Middle frontal gyrus (tissue), 1 donor: ENCODE measurements around the gene IMMP2L.
"Not testable (repeated sequence)": the region's sequence is repeated elsewhere in the genome, so short reads cannot be mapped to it uniquely, and the experiment has no call there.

Source experiments
- DNase-seq: peaks from one replicate; pipeline ENCODE4 v3.0.0-alpha.2; 2015; ENCODE audit warnings: low spot score; ENCODE audit errors: extremely low spot score

The IMMP2L gene

DNA sequence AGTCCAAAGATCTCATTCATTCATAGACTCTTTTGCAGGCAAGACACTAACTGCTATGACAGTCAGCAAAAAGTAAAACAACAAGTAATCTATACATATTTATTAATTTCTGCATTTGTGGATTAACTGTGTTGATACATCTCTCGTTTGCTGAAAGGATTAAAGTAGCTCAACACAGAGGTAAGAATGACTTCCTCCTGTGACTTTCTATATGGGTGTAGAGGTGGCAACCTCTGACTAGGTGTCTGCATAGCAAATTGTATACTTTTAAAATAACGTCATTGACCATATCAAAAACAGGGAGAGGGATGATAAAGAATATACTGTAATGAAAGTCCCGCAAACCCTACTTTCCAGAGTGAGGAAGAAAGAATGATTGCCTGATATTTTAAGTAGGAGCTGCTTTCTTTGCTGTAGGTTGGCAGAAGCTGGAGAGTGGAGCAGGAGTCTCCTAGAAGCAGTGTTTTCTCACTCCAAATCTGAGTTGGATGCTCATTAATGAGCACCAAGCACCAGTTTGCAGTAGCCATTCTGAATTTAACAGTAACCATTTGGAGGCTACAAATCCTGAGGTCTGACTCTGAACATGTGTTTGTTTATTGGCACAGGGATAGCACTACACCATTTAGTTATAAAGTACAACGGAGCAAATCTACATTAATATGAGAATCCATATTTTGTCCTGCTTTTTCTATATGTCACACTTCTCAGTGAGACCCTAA is 480.6 kb downstream of the IMMP2L start:
- no peak for DNase-seq

DNA sequence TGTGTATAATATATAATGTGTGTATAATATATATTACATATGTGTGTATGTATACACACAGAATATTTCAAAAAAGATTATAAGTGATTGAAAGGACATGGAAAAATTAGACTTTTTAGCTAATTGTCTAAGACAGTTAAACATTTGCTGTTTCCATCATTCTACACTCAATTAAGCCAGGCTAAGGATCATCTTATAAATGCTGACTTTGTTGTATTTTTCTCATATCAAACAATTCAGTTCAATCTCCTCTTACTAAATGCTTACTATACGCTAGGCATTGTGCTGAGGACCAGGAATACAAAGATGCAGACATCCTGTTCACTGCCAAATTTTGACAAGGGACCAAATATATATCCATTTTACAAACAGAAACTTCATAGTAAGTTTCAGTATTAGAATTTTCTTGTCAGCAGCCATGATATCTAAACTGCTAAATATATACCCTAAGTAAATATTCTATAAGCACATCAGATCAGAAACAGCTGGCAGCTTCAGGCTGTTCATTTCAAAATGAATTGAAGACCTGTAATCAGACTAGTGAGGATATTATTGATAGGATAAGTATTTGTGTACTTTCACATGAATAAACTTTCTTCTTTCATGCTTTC is 481.7 kb downstream of the IMMP2L start:
- DNase-seq, result no peak

DNA sequence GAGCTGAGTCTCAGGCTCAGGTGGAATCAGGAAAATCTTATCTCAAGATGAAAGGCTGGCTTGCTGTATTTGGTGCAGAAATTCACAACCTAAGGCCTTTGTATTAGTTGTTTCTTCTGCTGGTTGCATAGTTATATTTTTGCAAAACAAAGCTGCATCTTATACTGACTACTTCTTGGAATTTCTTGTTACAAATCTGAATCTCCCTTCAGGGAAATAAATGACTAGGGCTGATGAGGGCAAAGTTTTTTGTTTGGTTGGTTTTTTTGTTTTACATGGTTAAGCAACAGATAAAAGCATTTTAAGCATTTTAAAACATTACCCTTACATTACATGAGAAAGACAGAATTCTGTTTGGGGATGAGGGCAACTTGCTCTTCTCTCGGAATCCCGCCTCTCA is 485.3 kb downstream of the IMMP2L start:
- no peak for DNase-seq

DNA sequence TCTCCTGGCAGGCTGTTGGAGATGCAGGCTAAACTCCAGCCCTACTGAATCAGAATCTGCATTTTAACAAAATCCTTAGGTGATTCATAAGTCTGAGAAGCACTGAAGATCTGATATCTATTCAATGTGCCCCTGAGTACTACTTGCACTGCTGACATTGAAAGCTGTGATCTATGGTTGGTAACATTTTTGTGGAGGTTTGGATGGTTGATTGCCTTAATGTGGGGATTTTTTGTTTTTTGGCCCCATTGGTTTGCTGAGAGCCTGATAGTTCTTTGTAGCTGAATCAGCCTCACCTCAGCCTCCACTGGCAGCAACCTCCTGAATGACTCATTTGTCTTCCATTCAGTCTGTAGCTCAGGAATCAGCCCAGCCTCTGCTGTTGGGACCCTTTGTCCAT is 486.1 kb downstream of the IMMP2L start:
- DNase-seq, result no peak

DNA sequence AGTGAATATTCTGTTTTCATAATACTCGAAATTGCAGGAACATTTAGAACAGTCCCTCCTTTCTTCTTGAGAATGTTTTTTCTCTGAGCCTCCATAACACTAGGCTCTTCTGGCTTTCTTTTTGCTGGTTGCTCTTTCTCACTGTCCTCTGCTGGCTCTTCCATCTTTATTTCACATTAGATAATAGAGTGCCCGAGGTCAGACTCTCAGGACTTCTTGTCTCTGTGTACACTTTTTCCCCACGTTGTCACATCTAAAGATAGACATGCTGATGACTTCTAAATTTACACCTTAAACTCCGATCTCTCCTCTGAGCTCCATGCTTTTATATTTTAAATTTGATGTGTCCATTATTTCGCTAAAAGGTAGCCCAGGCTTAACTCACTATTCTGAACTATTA is 486.8 kb downstream of the IMMP2L start:
- DNase-seq, result no peak

DNA sequence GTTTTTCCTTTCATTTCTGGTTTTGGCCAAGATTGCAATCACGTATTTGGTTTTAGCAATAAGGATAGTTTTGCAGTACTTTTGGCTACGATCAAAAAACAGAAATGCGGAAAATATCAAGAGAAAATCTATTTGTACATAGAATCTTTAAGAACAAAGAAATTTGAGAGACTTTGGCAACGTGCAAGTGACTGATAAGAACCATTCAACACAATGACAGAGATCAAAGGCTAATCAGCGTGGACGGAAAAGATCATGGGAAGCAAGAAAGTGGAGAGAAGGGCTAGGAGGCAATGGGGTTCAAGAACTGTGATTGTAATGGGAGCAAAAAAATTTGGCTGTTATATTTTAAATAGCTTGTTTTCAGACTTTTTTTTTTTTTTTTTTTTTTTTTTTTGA is 487.5 kb downstream of the IMMP2L start:
- DNase-seq, result no peak

DNA sequence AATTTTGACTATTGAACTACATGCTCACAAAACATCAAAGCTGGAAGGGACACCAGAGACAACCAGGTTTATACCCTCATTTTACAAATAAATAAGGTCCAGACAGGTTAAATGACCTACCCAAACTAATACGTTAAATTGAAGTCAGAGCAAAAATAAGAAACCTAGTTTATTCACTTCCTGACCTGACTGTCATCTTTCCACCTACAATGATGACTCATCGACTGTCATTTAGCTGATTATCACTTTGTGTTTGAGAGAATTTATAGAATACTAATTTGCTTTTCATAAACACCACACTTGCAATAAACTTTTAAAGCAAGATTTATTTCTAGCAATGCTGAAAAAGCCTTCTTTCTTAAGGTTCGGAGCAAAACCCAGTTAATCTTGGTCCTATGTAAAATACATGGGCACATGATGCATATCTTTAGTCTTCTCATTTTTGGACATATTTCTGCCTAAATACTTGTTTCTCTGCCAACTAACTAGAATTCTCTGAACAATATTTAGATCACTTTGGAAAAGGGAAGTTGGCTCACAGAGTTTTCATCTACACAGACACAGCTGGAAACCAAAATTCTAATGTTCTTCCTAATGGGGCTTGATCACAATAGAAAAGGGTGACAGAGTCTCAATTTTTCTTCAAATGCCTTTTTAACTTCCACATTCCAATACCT is 488.1 kb downstream of the IMMP2L start:
- DNase-seq, result no peak

DNA sequence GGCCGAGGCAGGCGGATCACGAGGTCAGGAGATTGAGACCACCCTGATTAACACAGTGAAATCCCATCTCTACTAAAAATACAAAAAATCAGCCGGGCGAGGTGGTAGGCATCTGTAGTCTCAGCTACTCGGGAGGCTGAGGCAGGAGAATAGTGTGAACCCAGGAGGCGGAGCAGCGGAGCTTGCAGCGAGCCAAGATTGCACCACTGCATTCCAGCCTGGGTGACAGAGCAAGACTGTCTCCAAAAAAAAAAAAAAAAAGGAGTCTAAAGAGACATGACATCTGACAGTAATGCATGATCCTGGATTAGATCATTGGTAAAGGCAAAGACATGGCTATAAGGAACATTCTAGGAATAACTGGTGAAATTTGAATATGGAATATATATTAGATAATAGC is 489.6 kb downstream of the IMMP2L start:
- DNase-seq, result not testable (repeated sequence)

DNA sequence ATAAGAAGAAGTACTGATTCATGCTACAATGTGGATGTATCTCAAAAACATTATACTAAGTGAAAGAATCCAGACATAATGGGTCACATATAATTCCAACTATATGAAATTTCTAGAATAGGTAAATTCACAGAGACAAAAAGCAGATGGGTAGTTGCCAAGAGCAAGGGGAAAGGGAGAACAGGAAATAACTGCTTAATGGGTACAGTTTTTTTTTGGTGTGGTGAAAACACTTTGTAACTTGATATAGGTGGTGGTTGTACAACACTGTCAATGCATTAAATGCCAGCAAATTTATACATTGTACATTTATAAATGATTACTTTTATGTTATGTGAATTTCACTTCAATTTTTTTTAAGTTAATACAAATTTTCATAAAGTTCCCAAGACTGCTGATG is 490.7 kb downstream of the IMMP2L start:
- no peak for DNase-seq

DNA sequence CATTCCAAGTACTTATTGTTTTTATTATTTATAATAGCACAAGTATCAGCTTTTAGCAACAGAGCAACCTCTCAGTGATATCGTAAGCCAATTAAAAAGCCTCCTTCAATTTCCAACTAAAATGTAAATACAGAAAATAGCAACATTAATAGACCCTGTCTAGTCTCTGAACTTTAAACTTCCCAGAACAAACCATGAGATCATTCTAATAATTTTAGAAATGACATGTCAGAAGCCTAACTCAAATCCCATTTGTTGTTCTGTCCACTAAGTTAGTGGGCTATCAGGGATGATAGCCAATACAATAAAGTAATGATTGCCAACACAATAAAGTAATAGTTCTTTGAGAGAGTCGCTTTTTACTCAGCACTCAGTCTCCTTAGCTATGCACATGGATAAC is 493.7 kb downstream of the IMMP2L start:
- no peak for DNase-seq

DNA sequence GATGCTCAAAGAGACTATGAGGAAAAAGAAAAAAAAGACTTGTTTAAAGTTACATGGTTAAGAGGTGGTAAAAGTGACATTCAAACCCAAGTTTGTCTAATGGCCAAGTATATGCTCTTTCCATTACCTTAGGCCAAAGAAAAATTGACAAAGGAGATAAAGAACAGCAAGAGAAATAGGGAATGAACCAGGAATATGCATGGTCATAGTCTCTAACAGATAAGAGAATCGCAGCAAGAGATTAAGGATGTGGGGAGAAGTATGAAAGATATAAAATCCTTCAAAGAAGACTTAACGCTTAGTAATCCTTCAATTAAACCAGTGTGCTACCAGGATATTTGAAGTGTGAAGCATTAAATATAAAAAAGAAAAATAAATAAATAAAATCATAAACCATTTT is 494.6 kb downstream of the IMMP2L start:
- no peak for DNase-seq

DNA sequence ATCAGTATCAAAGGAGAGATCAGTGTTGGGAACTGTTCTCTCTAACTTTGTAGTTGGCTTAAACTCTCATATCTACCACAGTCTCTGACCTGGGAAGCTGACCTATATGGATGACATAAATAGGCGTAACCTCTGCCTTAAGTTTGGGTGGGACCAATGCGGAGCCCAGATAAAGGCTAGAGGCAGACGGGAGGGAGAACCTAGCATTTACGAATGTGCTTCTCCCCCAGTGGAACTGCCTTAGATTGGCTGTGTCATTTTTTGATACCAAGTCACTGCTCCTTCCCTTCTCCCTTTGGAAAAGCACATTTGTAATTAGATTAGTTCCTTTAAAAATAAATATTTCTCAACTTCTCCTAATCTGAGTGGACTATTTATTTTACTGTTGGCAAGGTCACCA is 495.0 kb downstream of the IMMP2L start:
- DNase-seq, result no peak

DNA sequence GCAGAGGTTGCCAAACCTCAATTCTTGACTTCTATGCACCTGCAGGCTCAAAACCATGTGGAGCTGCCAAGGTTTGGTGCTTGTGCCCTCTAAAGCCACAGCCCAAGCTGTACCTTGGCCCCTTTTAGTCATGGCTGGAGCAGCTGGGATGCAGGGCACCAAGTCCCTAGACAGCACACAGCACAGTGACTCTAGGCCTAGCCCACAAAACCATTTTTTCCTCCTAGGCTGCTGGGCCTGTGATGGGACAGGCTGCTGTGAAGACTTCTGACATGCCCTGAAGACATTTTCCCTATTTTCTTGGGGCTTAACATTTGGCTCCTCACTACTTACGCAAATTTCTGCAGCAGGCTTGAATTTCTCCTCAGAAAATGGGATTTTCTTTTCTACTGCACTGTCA is 499.1 kb downstream of the IMMP2L start:
- no peak for DNase-seq

DNA sequence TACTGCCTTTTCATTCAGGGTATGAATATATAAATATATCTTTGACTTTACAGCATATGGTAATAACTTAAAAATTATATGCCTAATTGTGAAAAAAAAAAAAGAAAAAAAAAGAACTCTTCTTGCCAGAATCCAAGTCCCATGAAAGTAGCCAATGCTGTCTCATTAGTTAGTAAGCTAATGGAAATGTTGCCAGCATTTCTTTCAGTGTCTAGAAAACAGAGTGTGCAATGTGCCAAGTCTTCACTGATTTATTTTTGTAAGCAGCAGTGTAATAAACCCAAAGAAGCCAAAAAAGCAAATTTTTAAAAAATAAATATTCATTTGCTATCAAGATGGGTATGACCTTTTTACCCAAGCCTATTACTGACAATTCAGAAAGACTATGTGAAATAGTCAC is 502.5 kb downstream of the IMMP2L start:
- no peak for DNase-seq

DNA sequence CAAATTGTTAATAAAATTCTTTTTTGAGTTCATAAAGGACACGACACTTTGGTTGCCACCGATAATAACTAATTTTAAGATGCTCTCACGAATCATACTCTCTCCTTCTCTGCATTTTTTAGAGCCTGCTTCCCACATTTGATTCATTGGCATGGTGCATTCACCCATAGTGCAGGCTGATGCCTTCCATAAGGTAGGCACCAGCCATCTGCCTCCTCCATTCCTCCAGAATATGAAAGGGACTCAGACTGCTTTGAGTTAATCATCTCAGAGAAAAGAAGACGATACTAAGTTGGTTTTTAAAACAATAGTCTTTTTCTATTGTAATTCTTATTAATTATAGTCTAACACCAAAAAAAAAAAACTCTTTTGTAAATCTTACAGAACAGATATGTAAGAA is 505.2 kb downstream of the IMMP2L start:
- DNase-seq, result no peak

DNA sequence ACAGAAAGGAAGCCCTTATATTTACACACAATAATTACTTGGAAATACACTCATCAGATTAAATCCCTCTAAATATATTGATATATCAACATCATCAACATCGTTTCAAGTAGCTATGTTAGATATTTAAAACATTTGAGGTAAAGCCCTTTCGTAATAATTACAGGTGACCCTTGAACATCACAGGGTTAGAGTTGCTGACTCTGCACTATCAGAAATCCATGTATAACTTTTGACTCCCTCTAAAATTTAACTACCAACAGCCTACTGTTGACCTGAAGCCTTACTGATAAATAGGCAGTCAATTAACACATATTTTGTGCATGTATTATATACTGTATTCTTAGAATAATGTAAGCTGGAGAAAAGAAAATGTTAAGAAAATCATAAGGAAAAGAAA is 505.9 kb downstream of the IMMP2L start:
- DNase-seq, result no peak

DNA sequence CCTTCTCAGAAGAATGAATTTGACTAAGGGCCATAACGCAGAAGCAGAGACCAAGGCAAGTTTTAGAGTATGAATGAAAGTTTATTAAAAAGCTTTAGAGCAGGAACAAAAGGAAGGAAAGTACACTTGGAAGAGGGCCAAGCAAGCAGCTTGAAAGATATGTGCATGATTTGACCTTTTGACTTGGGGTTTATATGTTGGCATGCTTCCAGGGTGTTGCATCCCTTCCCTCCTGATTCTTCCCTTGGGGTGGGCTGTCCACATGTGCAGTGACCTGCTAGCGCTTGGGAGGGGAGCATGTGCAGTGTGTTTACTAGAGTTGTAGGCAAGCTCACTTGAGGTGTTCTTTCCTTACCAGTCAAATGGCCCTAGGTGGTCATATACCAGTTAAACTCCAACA is 509.3 kb downstream of the IMMP2L start:
- DNase-seq, result no peak

DNA sequence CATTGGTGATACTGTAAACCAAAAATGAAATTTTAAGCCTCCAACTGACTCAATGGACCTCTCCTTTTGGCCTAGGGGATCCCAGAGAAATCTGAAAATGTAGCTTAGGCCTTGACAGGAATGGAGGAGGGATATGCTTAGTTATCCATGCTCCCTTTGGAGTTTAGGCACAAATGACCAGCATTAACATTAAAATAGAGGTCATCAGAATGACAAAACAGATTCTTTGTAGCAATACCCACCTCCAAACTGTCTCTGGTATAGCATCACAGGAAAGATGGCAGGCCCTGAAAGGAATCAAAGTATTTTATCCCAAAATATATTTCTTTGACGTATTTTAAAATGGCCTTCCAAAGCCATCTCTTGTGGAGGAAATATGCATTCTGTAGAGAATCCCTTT is 510.5 kb downstream of the IMMP2L start:
- DNase-seq, result no peak

DNA sequence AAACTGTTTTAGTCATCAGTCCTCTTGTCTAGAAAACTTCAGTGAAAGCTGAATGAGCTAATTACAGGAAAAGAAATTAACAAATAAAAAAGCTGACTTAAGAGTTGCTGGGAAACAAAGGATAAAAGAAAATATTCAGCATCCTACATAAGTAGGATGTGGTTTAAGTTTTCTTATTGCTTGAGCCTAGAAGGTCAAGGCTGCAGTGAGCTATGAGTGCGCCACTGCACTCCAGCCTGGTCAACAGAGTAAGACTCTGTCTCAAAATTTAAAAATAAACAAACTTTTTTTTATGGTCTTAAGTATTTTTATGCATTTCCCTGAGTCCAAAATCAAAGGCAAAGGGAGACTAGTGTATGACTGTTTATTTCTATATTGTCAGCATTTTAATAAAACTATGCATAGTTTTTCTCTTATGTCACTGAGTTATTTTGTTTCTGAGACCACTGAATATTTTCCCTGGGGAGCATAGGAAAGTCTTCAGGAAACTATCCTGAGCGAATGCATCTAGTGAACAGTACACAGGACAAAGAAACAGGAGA is 511.3 kb downstream of the IMMP2L start:
- DNase-seq, result no peak

DNA sequence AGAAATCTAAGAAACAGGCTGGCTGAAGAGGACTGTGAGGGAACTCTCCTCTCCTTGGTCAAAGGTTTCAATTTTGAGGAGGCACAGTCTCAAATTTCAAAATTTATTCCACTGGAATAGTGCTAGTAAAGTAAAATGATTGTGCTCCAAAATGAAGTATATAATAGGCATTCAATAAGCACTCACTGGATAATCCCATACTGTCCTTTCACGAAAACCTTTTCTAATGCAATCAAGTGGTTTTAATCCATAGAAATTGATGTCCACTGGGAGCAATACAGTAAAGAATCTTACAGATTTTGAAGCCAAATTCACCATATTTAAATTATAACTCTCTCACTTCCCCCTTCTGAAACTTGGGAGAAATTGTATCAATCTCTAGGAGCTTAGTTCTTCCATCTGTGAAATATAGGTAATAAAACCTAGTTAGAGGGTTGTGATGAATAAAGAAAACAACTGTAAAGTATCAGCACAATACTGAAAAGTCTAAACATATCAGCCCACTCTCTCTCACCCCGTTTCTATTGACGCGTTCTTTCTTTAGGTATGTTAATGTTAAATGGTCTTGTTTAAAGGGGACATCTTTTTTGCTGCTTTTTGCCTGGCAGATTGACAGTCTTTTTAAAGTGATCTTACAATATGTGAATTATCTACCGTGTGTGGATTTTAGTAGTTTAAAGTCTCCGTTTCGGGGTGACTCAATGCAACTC is 512.2 kb downstream of the IMMP2L start:
- DNase-seq, result no peak

DNA sequence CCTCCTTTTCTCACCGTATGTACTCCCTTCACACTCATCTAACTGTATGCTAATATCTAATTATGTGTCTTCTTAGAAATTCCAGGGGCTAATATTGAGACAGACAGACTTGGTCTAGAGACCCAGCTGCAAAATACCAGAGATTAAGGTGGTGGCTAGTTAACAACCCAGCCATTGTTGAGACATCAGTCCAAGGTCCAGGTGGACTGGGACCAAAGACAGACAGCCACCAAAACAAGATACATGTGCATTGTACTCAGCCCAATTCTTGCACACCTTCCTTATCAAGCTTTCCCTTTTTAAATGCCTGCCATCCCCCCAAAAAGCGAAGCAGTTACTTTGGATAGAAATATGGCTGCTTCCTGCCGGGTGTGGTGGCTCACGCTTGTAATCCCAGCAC is 514.7 kb downstream of the IMMP2L start:
- no peak for DNase-seq

DNA sequence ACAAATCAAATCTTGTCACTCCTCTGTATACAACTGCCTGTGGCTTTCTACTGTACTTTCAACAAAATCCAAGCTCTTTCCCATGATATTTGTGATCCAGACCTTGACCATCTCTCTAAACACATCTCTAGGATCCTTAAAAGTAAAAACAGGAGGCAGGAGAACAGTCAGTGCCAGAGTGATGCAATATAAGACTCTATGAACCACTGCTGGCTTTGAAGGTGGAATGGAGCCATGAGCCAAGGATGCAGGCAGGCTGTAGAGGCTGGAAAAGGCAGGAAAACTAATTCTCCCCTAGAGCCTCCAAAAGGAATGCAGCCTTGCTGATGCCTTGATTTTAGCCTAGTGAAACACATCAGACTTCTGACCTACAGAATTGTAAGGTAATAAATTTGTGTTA is 516.8 kb downstream of the IMMP2L start:
- DNase-seq, result no peak
